ENCODE results near the gene UFD1.
A peak's percentile ranks its signal among the peaks of the same experiment; 100 is the strongest.

Gene UFD1

GRCh38 chr22:19434829-19435580 lies 44.0 kb downstream of the UFD1 start:
- Histone ChIP-seq H3K4me1 (peaks cover 0 to 22% (median 18%) of the 10 kb centered on the region in 4 donors), H3K9me3 (no peaks in the 10 kb centered on the region), H3K27ac (no peak overlapping the region), H3K4me3 (no peak overlapping the region), H3K27me3 (no peaks in the 10 kb centered on the region), H3K36me3 (peaks cover 11 to 29% (median 13%) of the 10 kb centered on the region in 3 donors)
- intact Hi-C loops (cut with DNase I; ENCODE audit: low total_unique reads): no loop called here
- TF ChIP-seq, protein P1, sequence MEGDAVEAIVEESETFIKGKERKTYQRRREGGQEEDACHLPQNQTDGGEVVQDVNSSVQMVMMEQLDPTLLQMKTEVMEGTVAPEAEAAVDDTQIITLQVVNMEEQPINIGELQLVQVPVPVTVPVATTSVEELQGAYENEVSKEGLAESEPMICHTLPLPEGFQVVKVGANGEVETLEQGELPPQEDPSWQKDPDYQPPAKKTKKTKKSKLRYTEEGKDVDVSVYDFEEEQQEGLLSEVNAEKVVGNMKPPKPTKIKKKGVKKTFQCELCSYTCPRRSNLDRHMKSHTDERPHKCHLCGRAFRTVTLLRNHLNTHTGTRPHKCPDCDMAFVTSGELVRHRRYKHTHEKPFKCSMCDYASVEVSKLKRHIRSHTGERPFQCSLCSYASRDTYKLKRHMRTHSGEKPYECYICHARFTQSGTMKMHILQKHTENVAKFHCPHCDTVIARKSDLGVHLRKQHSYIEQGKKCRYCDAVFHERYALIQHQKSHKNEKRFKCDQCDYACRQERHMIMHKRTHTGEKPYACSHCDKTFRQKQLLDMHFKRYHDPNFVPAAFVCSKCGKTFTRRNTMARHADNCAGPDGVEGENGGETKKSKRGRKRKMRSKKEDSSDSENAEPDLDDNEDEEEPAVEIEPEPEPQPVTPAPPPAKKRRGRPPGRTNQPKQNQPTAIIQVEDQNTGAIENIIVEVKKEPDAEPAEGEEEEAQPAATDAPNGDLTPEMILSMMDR (IDR thresholded peaks at IDR 0.05): no peak
- DNase-seq: no peak

- intact Hi-C loops (cut with DNase I; ENCODE audit: low total_unique reads): no loop called here
- peaks cover 11 to 29% (median 13%) of the 10 kb centered on the region in 3 donors for H3K36me3 ChIP-seq
Observed at GRCh38 chr22:19434401-19434800, 44.6 kb downstream of the UFD1 start.

DNA sequence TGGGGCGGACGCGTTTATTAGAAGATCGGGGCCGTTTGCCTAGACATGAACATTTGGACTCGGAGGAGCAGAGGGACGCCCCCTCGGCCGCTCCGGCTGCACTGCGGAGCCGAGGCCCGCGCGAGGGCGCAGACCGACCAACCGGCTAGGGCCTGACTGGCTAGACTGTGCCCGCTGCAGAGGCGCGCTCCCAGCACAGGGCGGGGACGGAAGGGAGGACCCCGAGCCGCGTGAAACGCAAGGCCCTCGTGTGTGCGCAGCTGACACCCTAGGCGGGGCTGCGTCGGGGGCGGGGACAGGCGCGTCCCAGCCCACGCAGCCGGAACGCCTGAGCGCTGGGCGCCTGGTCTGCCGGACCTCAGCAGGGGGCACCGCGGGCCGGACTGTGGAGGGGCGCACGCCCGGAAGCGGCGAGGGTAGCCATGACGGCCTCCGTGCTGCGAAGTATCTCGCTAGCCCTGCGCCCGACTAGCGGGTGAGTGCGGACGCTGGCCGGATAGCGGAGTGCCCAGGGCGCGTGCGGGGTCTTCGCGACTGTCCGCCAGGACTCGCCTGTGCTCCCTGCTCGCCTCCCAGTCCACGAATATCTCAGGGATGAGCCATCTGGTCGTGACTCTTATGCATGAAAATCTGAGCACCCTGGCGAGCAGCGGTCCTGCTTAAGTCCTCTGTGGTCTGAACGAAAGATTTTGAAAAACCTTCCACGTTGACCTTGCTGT lies 46.7 kb downstream of the UFD1 start, which contains the start of gene MRPL40:
TSS of gene MRPL40 (plus strand) at position 413 of the 719 bp plus-strand sequence. CDS start at position 423, 10 bp downstream.
- DNase-seq: peak; percentile 92 to 97
- Histone ChIP-seq H3K9me3 (no peaks in the 10 kb centered on the region), H3K4me3 (peak within 1 kb of the TSS; percentile 80), H3K36me3 (peaks cover 11 to 29% (median 13%) of the 10 kb centered on the region in 3 donors), H3K27me3 (no peaks in the 10 kb centered on the region), H3K27ac (peak within 1 kb of the TSS; percentile 90 to 93), H3K4me1 (peaks cover 0 to 31% (median 26%) of the 10 kb centered on the region in 4 donors)
- intact Hi-C loops (cut with DNase I; ENCODE audit: low total_unique reads): no loop called here
- TF ChIP-seq, protein P1 (IDR thresholded peaks at IDR 0.05): no peak

More at GRCh38 chr22:19434401-19434800, 44.6 kb downstream of the UFD1 start:
- H3K27me3 ChIP-seq: no peaks in the 10 kb centered on the region
- H3K4me1 ChIP-seq: peaks cover 0 to 28% (median 24%) of the 10 kb centered on the region in 4 donors
- H3K27ac ChIP-seq: no peak overlapping the region
- no peak for DNase-seq
- no peak overlapping the region for H3K4me3 ChIP-seq
- H3K9me3 ChIP-seq: no peaks in the 10 kb centered on the region
- TF ChIP-seq, protein P1 (IDR thresholded peaks at IDR 0.05): no peak

GRCh38 chr22:19431649-19432132 lies 47.3 kb downstream of the UFD1 start, which contains the start of gene HIRA:
HIRA (minus strand) TSS chr22:19431733; CDS start chr22:19431476, 257 bp downstream.
- H3K9me3 ChIP-seq: no peaks in the 10 kb centered on the region
- peaks cover 0 to 31% (median 26%) of the 10 kb centered on the region in 4 donors for H3K4me1 ChIP-seq
- peaks cover 11 to 25% (median 13%) of the 10 kb centered on the region in 3 donors for H3K36me3 ChIP-seq
- H3K27me3 ChIP-seq: no peaks in the 10 kb centered on the region
- H3K27ac ChIP-seq: peak within 1 kb of the TSS; percentile 90 to 93
- DNase-seq: peak; percentile 57 to 87
- TF ChIP-seq, protein P1 (IDR thresholded peaks at IDR 0.05): no peak
- H3K4me3 ChIP-seq: peak within 1 kb of the TSS; percentile 80
- intact Hi-C loops (cut with DNase I; ENCODE audit: low total_unique reads): no loop called here

DNA sequence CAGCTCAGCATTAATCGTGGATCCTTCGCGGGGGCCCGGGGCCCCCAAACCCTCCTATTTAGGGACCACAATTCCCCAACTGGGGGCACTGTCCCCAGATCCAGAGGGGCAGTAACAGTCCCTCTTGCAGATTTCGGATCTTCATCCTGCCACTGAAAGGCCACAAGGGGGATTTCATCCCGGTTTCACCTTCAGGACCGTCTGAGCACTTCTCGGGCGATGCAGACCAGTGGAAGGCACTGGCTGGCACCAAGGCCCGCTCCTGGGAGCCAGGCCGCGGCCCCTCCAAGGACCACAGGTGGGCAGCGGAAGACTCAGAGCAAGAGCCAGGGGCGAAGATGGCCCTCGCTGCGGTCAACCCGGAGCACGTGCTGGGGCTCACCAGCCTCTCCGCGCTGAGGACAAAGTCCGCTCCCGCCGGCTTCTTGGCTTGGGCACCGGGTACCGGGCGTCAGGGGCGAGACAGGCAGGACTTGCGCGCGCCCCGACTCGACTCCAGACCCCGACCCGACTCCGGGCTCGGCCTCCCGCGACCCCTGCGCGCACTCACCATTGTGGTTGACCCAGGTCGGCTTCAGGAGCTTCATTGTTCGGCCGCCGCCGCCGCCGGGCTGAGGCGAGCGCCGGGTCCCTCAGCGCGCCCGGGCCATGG lies 48.0 kb downstream of the UFD1 start:
- Histone ChIP-seq H3K4me1 (peaks cover 0 to 31% (median 26%) of the 10 kb centered on the region in 4 donors), H3K27me3 (no peaks in the 10 kb centered on the region), H3K27ac (peak overlapping the region; percentile 74 to 90), H3K36me3 (peaks cover 10 to 18% (median 11%) of the 10 kb centered on the region in 3 donors), H3K4me3 (peak overlapping the region; percentile 80), H3K9me3 (no peaks in the 10 kb centered on the region)
- intact Hi-C loops (cut with DNase I; ENCODE audit: low total_unique reads): no loop called here
- TF ChIP-seq, protein P1 (IDR thresholded peaks at IDR 0.05): no peak
- DNase-seq: no peak

All from tibial artery (tissue), 4 donors.